ENCODE measurements around the gene MMP21.
A peak's percentile ranks its signal among the peaks of the same experiment; 100 is the strongest.

MMP21 gene

DNA sequence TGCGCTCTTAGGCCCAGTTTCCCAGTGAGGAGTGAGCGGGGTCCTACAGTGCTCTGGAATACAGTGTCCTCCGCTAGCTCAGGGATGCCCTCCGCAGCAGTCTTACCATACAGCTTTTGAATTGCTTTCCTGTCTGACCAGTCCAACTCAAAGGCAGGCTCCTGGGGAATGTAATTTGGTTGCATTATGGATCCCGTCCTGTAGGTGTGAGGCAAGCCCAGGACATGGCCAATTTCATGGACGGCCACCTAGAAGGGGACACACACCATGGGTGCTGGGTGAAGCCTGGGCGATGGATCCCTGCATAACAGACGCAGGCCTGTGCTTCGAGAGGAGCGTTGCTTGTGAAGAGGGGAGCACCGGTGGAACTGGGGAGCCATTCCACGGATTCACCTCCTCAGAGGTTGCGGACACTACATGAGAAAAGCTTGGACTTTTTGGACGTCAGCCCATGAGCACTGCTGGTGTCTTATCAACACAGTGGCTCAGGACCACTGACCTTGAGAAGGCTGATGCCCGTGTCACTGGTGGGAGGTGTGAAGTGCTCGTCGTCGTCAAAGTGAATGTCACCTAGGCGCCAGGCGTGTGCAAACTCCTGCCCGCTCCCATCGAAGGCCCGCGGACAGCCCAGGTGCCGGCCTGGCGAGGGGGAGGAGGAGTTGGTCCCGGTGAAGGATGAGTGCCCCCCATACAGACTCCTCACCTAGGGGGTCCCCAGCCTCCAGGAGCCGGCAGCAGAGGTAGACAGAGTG is 3.3 kb downstream of the MMP21 start:
- TF ChIP-seq SUZ12 (IDR thresholded peaks at IDR 0.05; ENCODE audit: extremely low read depth, insufficient read depth, insufficient read length) (no peak), ZNF274 (IDR thresholded peaks at IDR 0.05; ENCODE audit: low read depth, low read length) (no peak), YY1 (IDR thresholded peaks at IDR 0.05; ENCODE audit: insufficient read depth, insufficient read length) (no peak)

GRCh38 chr10:125770844-125771243 is 4.8 kb downstream of the MMP21 start:
- no peak for DNase-seq (ENCODE audit: low read depth, low spot score)
- Histone ChIP-seq H3K4me1 (ENCODE audit: insufficient read depth, insufficient read length) (no peaks in the 10 kb centered on the region), H3K36me3 (ENCODE audit: insufficient read depth, insufficient read length, low read length) (peaks cover 14% of the 10 kb centered on the region), H3K9ac (ENCODE audit: insufficient read length, low read depth) (no peak overlapping the region), H3K27me3 (ENCODE audit: insufficient read depth, insufficient read length) (no peaks in the 10 kb centered on the region), H3K4me3 (ENCODE audit: insufficient read length, low read depth) (no peak overlapping the region), H3K9me3 (ENCODE audit: insufficient read depth, low read length) (no peaks in the 10 kb centered on the region)
- TF ChIP-seq ZNF274 (IDR thresholded peaks at IDR 0.05; ENCODE audit: low read depth, low read length) (no peak), SUZ12 (IDR thresholded peaks at IDR 0.05; ENCODE audit: extremely low read depth, insufficient read depth, insufficient read length) (no peak), YY1 (IDR thresholded peaks at IDR 0.05; ENCODE audit: insufficient read depth, insufficient read length) (no peak)

More for the DNA sequence above, 3.3 kb downstream of the MMP21 start:
- H3K4me3 ChIP-seq (ENCODE audit: insufficient read length, low read depth): no peak overlapping the region
- H3K27me3 ChIP-seq (ENCODE audit: insufficient read depth, insufficient read length): no peaks in the 10 kb centered on the region
- no peaks in the 10 kb centered on the region for H3K9me3 ChIP-seq (ENCODE audit: insufficient read depth, low read length)
- H3K36me3 ChIP-seq (ENCODE audit: insufficient read depth, insufficient read length, low read length): peaks cover 7% of the 10 kb centered on the region
- no peak overlapping the region for H3K9ac ChIP-seq (ENCODE audit: insufficient read length, low read depth)
- DNase-seq (ENCODE audit: low read depth, low spot score): no peak
- H3K4me1 ChIP-seq (ENCODE audit: insufficient read depth, insufficient read length): no peaks in the 10 kb centered on the region

GRCh38 chr10:125769175-125769574 is 6.4 kb downstream of the MMP21 start:
- H3K9ac ChIP-seq (ENCODE audit: insufficient read length, low read depth): no peak overlapping the region
- H3K4me3 ChIP-seq (ENCODE audit: insufficient read length, low read depth): no peak overlapping the region
- no peak for TF ChIP-seq YY1 (IDR thresholded peaks at IDR 0.05; ENCODE audit: insufficient read depth, insufficient read length)
- no peak for TF ChIP-seq SUZ12 (IDR thresholded peaks at IDR 0.05; ENCODE audit: extremely low read depth, insufficient read depth, insufficient read length)
- TF ChIP-seq ZNF274 (IDR thresholded peaks at IDR 0.05; ENCODE audit: low read depth, low read length): no peak
- no peaks in the 10 kb centered on the region for H3K4me1 ChIP-seq (ENCODE audit: insufficient read depth, insufficient read length)
- DNase-seq (ENCODE audit: low read depth, low spot score): no peak
- no peaks in the 10 kb centered on the region for H3K9me3 ChIP-seq (ENCODE audit: insufficient read depth, low read length)
- H3K36me3 ChIP-seq (ENCODE audit: insufficient read depth, insufficient read length, low read length): peaks cover 23% of the 10 kb centered on the region
- no peaks in the 10 kb centered on the region for H3K27me3 ChIP-seq (ENCODE audit: insufficient read depth, insufficient read length)

DNA sequence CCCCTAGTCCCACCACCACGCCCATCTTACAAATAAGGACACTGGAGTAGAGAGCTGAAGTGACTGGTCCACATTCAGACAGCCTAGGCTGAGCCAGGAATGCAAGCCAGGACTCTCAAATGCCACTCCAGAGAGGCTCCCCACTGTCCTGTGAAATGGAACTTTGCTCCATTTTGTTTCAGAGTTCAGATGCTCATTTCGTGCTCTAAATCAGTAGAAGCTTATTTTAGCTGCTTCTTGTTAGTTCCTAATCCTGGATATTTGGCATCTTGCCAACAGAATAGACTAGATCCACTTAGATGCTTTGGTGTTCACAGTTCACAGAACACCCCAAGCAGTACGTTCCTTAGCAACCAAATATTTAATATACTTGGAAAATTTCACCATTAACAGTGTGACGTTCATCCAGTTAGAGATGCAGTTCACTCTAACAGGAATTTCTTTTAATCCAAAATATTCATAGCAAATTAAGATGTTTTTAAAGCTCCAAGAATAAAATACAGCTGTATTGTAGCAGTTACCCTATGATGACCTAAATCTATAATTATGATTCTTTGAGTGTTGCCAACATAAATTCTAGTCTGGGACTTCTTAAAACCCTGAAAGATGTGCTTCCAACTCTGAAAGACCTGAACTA is 7.3 kb downstream of the MMP21 start:
- no peaks in the 10 kb centered on the region for H3K9me3 ChIP-seq (ENCODE audit: insufficient read depth, low read length)
- H3K27me3 ChIP-seq (ENCODE audit: insufficient read depth, insufficient read length): no peaks in the 10 kb centered on the region
- no peak overlapping the region for H3K4me3 ChIP-seq (ENCODE audit: insufficient read length, low read depth)
- no peak for DNase-seq (ENCODE audit: low read depth, low spot score)
- TF ChIP-seq ZNF274 (IDR thresholded peaks at IDR 0.05; ENCODE audit: low read depth, low read length): no peak
- no peak overlapping the region for H3K9ac ChIP-seq (ENCODE audit: insufficient read length, low read depth)
- H3K36me3 ChIP-seq (ENCODE audit: insufficient read depth, insufficient read length, low read length): peaks cover 31% of the 10 kb centered on the region
- no peaks in the 10 kb centered on the region for H3K4me1 ChIP-seq (ENCODE audit: insufficient read depth, insufficient read length)

DNA sequence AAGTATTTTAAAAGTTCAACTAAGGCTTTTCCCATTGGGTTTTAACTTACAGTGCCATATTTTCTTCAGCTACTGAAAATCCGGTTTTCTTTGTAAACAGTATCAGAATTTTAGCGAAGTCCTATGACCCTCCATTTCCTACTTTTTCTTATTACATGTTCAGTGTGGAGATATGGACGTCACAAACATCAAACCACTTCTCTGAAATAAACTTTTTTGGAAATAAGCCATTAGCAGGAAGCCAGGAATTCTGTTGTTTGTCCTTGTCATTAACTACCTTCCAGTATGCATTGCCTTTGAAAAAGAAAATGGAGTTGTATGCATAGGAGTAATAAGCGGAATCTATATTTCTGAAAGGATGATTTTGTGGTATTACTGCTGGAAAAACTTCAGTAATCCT is 9.1 kb downstream of the MMP21 start:
- H3K4me1 ChIP-seq (ENCODE audit: insufficient read depth, insufficient read length): no peaks in the 10 kb centered on the region
- TF ChIP-seq YY1 (IDR thresholded peaks at IDR 0.05; ENCODE audit: insufficient read depth, insufficient read length) (no peak), SUZ12 (IDR thresholded peaks at IDR 0.05; ENCODE audit: extremely low read depth, insufficient read depth, insufficient read length) (no peak), ZNF274 (IDR thresholded peaks at IDR 0.05; ENCODE audit: low read depth, low read length) (no peak)
- H3K9me3 ChIP-seq (ENCODE audit: insufficient read depth, low read length): no peaks in the 10 kb centered on the region
- no peaks in the 10 kb centered on the region for H3K27me3 ChIP-seq (ENCODE audit: insufficient read depth, insufficient read length)
- DNase-seq (ENCODE audit: low read depth, low spot score): no peak
- no peak overlapping the region for H3K4me3 ChIP-seq (ENCODE audit: insufficient read length, low read depth)
- no peak overlapping the region for H3K9ac ChIP-seq (ENCODE audit: insufficient read length, low read depth)
- peaks cover 37% of the 10 kb centered on the region for H3K36me3 ChIP-seq (ENCODE audit: insufficient read depth, insufficient read length, low read length)

DNA sequence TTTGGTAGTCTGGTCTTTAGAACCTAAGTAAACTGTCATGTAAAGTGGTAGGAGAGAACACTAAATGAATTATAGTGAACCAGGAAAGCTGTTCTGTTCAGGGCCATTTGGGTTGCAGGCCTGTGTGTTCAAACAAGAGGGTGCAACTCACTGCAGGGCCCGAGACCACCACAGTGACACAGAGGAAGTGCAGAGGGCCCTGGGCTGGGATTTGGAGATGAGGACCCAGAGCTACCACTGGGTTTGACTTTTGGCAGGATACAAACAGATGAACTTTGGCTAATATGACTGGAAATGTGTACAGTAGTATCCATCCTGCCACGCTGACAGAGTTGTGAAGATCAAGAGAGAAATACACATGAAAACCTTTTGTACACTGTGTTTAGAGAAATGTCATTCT is 9.8 kb downstream of the MMP21 start:
- Histone ChIP-seq H3K27me3 (ENCODE audit: insufficient read depth, insufficient read length) (no peaks in the 10 kb centered on the region), H3K4me3 (ENCODE audit: insufficient read length, low read depth) (no peak overlapping the region), H3K36me3 (ENCODE audit: insufficient read depth, insufficient read length, low read length) (peaks cover 43% of the 10 kb centered on the region), H3K9me3 (ENCODE audit: insufficient read depth, low read length) (no peaks in the 10 kb centered on the region), H3K4me1 (ENCODE audit: insufficient read depth, insufficient read length) (no peaks in the 10 kb centered on the region), H3K9ac (ENCODE audit: insufficient read length, low read depth) (no peak overlapping the region)
- TF ChIP-seq SUZ12 (IDR thresholded peaks at IDR 0.05; ENCODE audit: extremely low read depth, insufficient read depth, insufficient read length): no peak
- TF ChIP-seq ZNF274 (IDR thresholded peaks at IDR 0.05; ENCODE audit: low read depth, low read length): no peak
- TF ChIP-seq YY1 (IDR thresholded peaks at IDR 0.05; ENCODE audit: insufficient read depth, insufficient read length): no peak
- DNase-seq (ENCODE audit: low read depth, low spot score): no peak

GRCh38 chr10:125762692-125763648 is 12.7 kb downstream of the MMP21 start:
- peaks cover 2% of the 10 kb centered on the region for H3K4me1 ChIP-seq (ENCODE audit: insufficient read depth, insufficient read length)
- no peak overlapping the region for H3K9ac ChIP-seq (ENCODE audit: insufficient read length, low read depth)
- no peaks in the 10 kb centered on the region for H3K27me3 ChIP-seq (ENCODE audit: insufficient read depth, insufficient read length)
- peak; percentile 8 for DNase-seq (ENCODE audit: low read depth, low spot score)
- H3K36me3 ChIP-seq (ENCODE audit: insufficient read depth, insufficient read length, low read length): peaks cover 59% of the 10 kb centered on the region
- no peak overlapping the region for H3K4me3 ChIP-seq (ENCODE audit: insufficient read length, low read depth)
- no peaks in the 10 kb centered on the region for H3K9me3 ChIP-seq (ENCODE audit: insufficient read depth, low read length)
- TF ChIP-seq SUZ12 (IDR thresholded peaks at IDR 0.05; ENCODE audit: extremely low read depth, insufficient read depth, insufficient read length): no peak
- TF ChIP-seq YY1 (IDR thresholded peaks at IDR 0.05; ENCODE audit: insufficient read depth, insufficient read length): no peak
- TF ChIP-seq ZNF274 (IDR thresholded peaks at IDR 0.05; ENCODE audit: low read depth, low read length): no peak

All from NT2/D1 (cell line).